HAP-1 (cell line): ENCODE data around the gene MEOX2.
A peak's percentile ranks its signal among the peaks of the same experiment; 100 is the strongest.

Source experiments
- DNase-seq, 2 experiments: peaks; one replicate each; pipeline ENCODE4 v3.0.0-alpha.2; 2016 to 2020; ENCODE audit warnings: low spot score in 2 of 2
- H3K27me3 ChIP-seq: fragments of 250-450 bp; sonication (Bioruptor Pico); 2 replicates; pipeline ENCODE4 v1.5.1; 2020; ENCODE audit warnings: low read depth, mild to moderate bottlenecking, moderate library complexity
- H3K36me3 ChIP-seq: fragments of 250-450 bp; sonication (Bioruptor Pico); replicated peaks from 2 replicates; pipeline ENCODE4 v1.5.1; 2020; ENCODE audit warnings: mild to moderate bottlenecking
- H3K4me1 ChIP-seq: fragments of 250-450 bp; sonication (Bioruptor Pico); 2 replicates; pipeline ENCODE4 v1.5.1; 2020; ENCODE audit warnings: mild to moderate bottlenecking
- H3K4me3 ChIP-seq: fragments of 250-450 bp; sonication (Bioruptor Pico); 2 replicates; pipeline ENCODE4 v1.5.1; 2020; ENCODE audit warnings: mild to moderate bottlenecking, moderate library complexity
- H3K9me3 ChIP-seq: fragments of 250-450 bp; sonication (Bioruptor Pico); 2 replicates; pipeline ENCODE4 v1.5.1; 2020; ENCODE audit warnings: mild to moderate bottlenecking, moderate library complexity
- in situ Hi-C: fragments of 300-500 bp; cut with MboI; formaldehyde crosslinking; loops from 3 replicates; pipeline ENCODE4 v1.14.3; 2020; ENCODE audit warnings: low sequenced_read_pairs, inconsistent platforms, mixed read lengths

Gene MEOX2

GRCh38 chr7:15582773-15583172, 103.7 kb downstream of the MEOX2 start:
- no peaks in the 10 kb centered on the region for H3K36me3 ChIP-seq
- no peaks in the 10 kb centered on the region for H3K4me1 ChIP-seq
- no peak overlapping the region for H3K4me3 ChIP-seq
- DNase-seq, result no peak
- H3K9me3 ChIP-seq, result peaks cover 3% of the 10 kb centered on the region; the same call in 1 of the 2 replicates
- no peaks in the 10 kb centered on the region for H3K27me3 ChIP-seq
- in situ Hi-C loops, result no loop called here

GRCh38 chr7:15581352-15581951, 105.0 kb downstream of the MEOX2 start:
- H3K4me3 ChIP-seq, result no peak overlapping the region
- in situ Hi-C loops, result no loop called here
- no peak for DNase-seq
- H3K36me3 ChIP-seq, result no peaks in the 10 kb centered on the region
- peaks cover 3% of the 10 kb centered on the region; the same call in 1 of the 2 replicates for H3K9me3 ChIP-seq
- no peaks in the 10 kb centered on the region for H3K4me1 ChIP-seq
- H3K27me3 ChIP-seq, result no peaks in the 10 kb centered on the region

DNA sequence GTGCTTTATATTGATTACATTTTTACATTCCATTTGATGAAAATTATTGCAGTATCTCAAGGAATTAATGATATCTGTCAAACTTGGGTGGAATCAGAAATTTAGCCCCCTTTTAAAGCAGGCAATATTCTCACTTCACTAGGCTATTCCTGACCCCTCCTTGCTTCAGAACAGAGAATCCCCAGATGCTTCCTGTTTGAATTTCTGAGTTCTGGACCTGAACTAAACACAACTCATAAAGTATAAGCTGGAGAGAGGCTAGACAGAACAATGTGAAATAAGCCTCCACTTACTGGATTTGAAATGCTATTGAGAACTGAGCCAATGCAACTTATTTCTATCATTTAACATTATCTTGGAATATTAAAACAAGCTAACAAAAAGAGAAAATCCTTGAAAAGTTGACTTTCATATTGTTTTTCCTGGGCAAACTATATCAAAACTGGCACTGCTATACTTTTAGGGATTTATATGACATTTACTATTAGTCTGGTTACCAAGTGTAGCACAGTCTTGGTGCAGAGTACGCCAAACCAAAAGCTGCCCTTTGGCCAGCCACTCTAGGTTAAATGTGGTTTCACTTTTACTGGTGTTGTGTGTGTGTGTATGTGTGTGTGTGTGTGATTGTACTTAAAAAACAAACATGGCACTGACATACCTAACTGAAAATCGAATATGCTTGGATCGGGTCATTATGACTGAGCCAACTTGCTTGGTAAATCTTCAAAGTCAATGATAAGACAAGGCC, 105.7 kb downstream of the MEOX2 start:
- DNase-seq, result no peak
- H3K36me3 ChIP-seq, result no peaks in the 10 kb centered on the region
- no peaks in the 10 kb centered on the region for H3K4me1 ChIP-seq
- no peaks in the 10 kb centered on the region for H3K27me3 ChIP-seq
- H3K4me3 ChIP-seq, result no peak overlapping the region
- in situ Hi-C loops, result no loop called here
- peaks cover 3% of the 10 kb centered on the region; the same call in 1 of the 2 replicates for H3K9me3 ChIP-seq

GRCh38 chr7:15577600-15577999, 108.9 kb downstream of the MEOX2 start:
- no peak overlapping the region for H3K4me3 ChIP-seq
- in situ Hi-C loops, result no loop called here
- DNase-seq, result no peak

GRCh38 chr7:15571301-15571878, 115.1 kb downstream of the MEOX2 start:
- Histone ChIP-seq H3K36me3 (no peaks in the 10 kb centered on the region), H3K27me3 (no peaks in the 10 kb centered on the region), H3K4me1 (no peaks in the 10 kb centered on the region; the same call in 1 of the 2 replicates), H3K9me3 (no peaks in the 10 kb centered on the region), H3K4me3 (no peak overlapping the region)
- peak in 1 of 2 experiments; percentile 19 for DNase-seq
- in situ Hi-C loops, result no loop called here

More at GRCh38 chr7:15577600-15577999, 108.9 kb downstream of the MEOX2 start:
- H3K36me3 ChIP-seq, result no peaks in the 10 kb centered on the region
- no peaks in the 10 kb centered on the region for H3K4me1 ChIP-seq
- H3K9me3 ChIP-seq, result no peaks in the 10 kb centered on the region
- no peaks in the 10 kb centered on the region for H3K27me3 ChIP-seq

- no peaks in the 10 kb centered on the region; the same call in 1 of the 2 replicates for H3K4me1 ChIP-seq
- H3K4me3 ChIP-seq, result no peak overlapping the region
- 0 out of 2 replicates have a peak, but pooled peaks cover 2% of the 10 kb centered on the region for H3K9me3 ChIP-seq
- DNase-seq, result no peak
- in situ Hi-C loops, result no loop called here
- no peaks in the 10 kb centered on the region for H3K27me3 ChIP-seq
- no peaks in the 10 kb centered on the region for H3K36me3 ChIP-seq
These were observed 118.8 kb downstream of the MEOX2 start for GRCh38 chr7:15567652-15568051.

DNA sequence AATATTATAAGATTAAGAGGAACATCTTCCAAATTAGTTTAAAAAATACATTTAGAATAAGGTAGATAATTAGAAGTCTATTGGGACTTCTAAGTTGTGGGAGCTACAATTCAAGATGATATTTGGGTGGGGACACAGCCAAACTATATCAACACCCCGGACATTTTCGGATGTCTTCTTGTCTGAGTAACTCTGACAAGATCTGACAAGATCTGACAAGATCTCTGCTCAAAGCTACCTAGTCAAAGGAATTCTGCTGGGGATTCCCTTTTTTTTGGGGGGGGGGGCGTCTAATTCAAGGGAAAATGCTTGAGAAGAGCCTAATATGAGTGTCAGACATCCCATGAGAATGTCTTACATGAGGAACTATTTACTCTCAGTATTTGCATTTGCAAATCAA, 119.4 kb downstream of the MEOX2 start:
- in situ Hi-C loops, result no loop called here
- Histone ChIP-seq H3K36me3 (no peaks in the 10 kb centered on the region), H3K4me3 (no peak overlapping the region), H3K4me1 (no peaks in the 10 kb centered on the region; the same call in 1 of the 2 replicates), H3K27me3 (no peaks in the 10 kb centered on the region), H3K9me3 (0 out of 2 replicates have a peak, but pooled peaks cover 2% of the 10 kb centered on the region)
- no peak for DNase-seq

- no peak for DNase-seq
- Histone ChIP-seq H3K36me3 (no peaks in the 10 kb centered on the region), H3K27me3 (no peaks in the 10 kb centered on the region), H3K4me3 (no peak overlapping the region), H3K9me3 (0 out of 2 replicates have a peak, but pooled peaks cover 2% of the 10 kb centered on the region), H3K4me1 (no peaks in the 10 kb centered on the region; the same call in 1 of the 2 replicates)
- in situ Hi-C loops, result no loop called here
These were observed 120.0 kb downstream of the MEOX2 start for GRCh38 chr7:15566476-15566875.

DNA sequence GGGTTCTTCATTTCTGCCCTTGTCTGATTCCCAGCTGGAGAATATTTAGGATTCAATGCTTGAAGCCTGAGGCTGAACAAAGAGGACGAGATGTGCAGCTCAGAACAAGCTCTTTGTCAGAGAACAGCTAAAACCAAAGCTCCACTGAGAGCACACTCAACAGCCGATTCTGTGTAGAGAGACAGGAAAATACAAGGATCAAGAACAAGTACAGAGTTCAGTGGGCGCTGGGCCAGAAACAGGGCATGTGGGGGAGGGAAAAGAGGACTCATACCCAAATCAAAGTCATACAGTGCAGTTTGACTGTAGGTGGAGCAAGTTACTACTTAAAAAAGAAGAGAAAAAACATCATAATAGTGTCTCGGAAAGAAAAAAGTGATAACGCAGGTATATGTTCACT, 124.6 kb downstream of the MEOX2 start, which contains the start of gene AGMO:
TSS of gene AGMO (minus strand) at position 181 of the 400 bp plus-strand sequence.
- Histone ChIP-seq H3K36me3 (no peaks in the 10 kb centered on the region), H3K4me3 (no peak within 1 kb of the TSS), H3K27me3 (no peaks in the 10 kb centered on the region), H3K4me1 (no peaks in the 10 kb centered on the region), H3K9me3 (0 out of 2 replicates have a peak, but pooled peaks cover 2% of the 10 kb centered on the region)
- DNase-seq, result peak in 1 of 2 experiments; percentile 25
- in situ Hi-C loops, result no loop called here
